ENCODE data around the gene GJA5.

The GJA5 gene

DNA sequence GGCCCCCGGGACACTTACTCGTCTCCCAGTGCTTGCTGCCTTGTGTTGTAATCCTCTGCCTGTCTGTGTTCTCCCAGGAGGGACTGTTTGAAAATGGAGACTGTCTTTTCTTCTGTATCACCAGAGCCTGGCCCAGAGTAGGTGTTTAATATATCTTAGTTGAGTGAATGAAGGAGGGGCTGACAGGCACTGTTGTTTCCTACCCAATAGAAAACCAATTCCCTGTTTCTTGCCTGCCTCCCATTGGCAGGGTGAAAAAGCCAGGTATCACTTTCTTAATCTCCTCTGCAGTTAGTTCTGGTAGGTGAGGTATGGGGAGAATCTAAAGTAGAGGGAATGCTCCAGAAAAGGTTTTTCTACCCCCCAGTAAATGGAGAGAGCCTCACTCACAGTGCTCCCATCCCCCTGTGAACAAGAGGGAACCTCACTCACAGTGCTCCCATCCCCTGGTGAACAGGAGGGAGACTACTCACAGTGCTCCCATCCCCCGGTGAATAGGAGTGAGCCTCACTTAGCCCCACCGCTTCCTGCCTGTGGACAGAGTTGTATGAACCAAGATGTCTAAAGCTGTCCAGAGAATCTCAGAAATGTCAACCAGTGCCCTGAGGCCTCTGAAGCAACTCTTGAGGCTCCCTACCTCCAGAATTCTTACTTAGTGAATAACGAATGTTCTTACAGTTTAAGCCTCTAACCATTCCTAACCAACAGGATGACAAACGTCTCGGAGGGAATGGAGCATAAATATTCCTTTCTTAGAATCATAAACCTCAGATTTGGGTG lies at the start of gene GJA5:
Gene GJA5, minus strand, starts transcription at position 122 of the 780 bp plus-strand sequence. CDS start 1,364 bp downstream, outside the sequence.
- no peak for DNase-seq

DNA sequence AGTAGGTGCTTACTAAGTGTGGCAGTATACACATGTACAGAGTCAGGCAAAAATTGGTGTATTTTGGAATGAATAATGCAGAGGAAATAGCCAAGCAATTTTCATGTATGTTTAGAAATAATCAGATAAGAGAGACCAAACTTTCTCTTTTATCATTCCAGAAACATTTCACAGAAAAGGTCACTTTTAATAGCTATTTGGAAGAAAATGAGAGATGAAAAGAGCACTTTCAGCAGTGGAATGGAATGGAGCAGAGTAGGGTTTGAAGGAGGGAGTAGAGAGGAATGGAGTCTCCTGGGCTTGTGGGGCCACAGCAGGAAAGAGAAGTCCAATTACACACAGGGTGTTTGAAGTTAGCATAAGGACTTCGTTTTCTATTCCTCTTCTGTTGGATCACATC lies 48.8 kb upstream of the GJA5 start:
- no peak for DNase-seq

DNA sequence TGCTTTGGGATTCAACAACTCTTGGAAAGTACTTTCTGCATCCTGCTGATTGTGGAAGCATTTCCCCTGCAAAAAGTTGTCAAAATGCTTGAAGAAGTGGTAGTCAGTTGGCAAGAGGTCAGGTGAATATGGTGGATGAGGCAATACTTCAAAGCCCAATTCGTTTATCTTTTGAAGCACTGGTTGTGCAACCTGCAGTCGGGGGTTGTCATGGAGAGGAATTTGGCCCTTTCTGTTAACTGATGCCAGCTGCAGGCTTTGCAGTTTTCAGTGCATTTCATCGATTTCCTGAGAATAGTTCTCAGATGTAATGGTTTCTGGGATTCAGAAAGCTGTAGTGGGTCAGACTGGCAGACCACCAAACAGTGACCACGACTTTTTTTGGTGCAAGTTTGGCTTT lies 47.6 kb upstream of the GJA5 start:
- DNase-seq = no peak

DNA sequence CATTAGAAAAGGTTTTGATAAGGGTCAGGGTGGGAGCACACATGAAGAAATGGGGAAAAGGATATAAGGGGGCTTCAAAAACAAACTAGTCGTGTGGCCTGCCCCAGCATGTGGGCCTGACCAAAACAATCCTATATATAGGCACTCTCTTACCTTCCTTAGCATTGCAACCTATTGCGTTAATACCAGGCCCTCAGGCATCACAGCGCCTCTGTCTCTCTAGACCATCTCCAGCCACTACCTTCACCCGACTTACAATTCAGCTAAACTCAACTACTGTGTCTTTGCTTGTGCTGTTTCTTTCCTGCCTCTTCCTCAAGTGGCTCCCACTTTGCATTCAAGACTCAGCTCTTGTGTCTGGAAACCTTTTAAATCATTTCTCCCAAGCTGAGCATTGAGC lies 47.0 kb upstream of the GJA5 start:
- no peak for DNase-seq

DNA sequence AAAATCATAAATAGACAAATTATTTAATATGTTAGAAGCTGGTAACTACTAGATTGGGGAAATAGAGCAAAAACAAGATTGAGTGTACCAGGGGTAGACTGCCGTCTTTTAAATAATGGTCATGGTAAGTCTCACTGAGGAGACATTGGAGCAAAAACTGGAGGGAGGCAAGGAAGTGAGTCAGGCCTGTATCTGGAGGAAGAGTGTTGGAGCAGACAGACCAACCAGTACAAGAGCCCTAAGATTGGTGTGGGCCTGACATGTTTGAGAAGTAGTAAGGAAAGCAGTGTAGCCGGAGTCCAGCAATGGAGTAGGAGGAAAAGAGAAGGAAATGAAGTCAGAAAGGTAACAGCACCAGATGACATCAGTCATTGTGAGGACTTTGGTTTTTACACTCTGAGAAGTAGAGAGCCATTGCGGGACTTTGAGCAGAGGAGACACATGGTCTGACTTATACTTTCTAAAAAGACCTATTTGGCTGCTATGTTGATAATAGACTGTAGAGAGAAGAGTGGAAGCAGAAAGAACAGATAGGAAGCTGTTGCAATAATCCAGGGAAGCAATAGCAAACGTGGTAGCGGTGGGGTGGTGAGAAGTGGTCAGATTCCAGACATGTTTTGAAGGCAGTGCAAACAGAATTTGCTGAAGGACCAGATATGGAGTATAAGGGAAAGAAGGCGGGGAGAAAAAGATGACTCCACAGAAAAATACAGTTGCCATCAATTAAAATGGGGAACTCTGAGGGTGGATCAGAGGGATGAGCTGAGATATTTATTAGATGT lies 44.7 kb upstream of the GJA5 start:
- no peak for DNase-seq

DNA sequence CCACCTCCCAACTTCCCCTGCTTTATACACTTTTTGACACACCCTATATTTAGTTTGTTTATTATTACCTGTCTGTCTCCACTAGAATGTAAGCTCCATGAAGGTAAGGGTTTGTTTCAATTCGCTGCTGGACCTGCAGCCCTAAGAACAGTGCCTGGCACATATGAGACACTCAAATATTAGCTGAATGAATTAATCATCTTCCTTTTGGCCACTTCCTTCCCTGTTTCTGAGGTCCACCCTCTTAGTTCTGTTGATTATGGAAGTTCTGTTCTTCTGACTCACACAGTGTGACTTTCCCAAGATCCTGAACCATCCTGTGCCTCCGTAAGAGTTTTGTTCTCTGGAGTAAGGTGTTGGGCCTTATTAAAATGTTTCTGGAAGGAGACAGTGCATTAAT lies 40.4 kb upstream of the GJA5 start:
- DNase-seq = no peak

DNA sequence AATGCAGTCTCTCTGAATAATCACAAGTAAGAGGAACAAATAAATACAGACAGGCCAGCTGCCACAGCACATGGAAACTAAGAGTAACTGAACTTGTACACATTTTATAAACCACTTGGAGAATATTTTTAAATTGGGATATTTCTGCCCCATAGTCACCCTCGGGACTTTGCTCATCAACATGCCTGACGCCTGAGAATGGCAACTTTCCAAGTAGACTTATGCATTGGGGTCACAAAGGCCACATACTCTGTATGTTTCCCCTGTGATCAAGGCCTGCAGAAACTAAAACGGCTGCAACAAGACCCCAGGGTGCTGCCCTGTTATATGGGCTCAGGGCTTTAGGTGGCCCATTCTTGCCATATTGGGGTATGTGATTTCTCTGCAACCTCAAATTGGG lies 38.3 kb upstream of the GJA5 start:
- no peak for DNase-seq

DNA sequence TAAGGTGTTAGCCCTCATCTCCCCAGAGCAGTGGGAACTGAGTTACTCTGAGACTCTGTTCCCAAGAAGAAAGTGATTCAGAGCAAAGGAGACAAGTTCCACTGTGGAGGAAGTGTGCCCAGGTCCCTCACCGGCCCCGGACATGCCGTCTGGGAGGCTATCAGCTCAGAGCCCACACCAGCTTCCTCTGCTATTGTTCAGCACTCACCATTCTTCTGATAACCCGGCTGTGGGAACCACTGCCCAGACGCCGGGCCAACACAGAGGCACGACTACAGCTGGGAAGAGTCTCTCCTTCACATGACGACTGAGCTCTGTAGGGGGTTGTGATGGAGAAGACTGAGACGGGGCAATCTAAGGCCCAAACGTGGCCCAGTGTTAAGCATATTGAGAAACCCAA lies 34.2 kb upstream of the GJA5 start:
- no peak for DNase-seq

DNA sequence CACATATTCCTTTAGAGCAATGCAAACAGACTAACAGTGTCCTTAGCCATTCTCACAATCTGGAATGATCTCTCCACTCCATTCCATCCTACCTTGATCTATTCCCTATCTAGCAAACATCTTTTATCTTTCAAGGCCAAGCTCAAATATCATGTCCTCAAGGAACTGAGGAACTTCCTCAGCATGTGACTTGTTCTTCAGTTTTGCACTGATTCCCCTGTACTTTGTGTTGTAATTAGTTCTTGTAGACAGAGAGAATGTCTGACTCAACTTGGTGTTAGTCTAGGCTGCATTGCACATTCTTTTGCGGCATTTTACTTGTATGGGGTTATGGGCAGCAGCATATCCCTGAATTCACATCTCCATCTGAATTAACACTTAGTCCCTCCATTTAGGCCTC lies 31.5 kb upstream of the GJA5 start:
- DNase-seq = no peak

DNA sequence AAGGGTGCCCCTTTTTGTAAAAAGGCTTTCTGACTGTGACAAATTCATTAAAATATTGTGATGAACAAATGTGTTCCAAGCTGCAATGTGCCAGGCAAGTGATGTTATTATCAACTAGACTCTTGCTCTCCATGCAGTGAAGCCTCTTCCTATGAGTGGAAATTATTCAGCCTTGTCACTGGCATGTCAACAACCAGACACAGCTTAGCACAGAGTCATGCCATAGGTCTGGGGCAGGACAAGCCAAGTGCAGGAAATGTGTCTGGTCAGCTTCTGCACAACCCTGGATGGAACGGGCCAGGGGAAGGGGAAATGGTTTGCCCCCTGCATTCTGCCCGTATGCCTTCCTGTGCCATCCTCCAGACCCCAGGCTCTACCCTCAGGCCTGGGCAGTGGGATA lies 27.4 kb upstream of the GJA5 start:
- DNase-seq = no peak

DNA sequence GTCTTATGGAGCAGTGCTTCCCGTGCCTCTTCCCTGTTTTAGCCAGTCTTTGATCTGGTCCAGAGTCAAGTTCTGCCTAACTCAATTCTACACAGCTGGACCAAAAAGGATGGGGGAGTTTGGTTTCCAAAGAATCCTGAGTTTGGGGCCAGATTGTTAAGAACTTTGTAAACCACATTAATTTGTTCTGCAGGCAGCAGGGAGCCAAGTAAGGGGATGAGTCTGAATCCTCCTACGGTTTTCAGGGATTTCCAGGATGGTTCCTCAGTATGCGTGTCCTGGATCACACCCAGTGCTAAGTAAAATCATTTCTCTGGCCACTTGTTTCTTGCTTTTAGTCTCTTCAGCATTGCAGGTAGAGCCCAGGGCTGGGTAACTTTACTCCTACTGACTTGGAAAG lies 26.1 kb upstream of the GJA5 start:
- DNase-seq = no peak

DNA sequence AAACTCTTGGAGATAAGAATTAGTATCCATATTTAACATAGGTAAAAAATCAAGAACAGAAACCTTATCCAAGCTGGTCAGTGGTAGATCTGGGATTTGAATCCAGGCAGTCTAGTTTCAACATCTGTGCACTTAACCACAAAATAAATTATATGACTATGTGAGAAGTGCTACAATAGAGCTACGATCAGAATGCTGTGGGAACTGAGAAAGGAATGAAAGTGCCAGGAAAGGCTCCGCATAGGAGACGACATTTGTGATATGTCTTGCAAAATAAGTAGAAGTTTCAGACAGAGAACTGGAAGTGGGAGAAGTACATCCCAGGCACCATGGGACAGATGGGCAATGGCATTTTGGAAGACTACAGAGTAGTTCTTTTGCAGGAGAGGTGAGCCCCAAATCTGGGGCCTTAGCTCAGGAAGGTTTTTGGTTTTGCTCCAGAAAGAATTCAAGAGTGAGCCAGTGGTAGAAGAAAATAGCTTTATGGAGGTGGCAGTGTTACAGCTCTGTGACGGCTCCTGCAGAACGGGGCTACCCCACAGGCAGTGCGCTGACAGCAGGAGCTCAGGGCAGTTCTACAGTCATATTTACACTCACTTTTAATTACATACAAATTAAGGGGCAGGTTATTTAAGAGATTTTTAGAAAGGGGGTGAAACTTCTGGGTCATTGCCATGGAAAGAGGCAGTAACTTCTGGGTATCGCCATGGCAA lies 25.5 kb upstream of the GJA5 start:
- DNase-seq = no peak

DNA sequence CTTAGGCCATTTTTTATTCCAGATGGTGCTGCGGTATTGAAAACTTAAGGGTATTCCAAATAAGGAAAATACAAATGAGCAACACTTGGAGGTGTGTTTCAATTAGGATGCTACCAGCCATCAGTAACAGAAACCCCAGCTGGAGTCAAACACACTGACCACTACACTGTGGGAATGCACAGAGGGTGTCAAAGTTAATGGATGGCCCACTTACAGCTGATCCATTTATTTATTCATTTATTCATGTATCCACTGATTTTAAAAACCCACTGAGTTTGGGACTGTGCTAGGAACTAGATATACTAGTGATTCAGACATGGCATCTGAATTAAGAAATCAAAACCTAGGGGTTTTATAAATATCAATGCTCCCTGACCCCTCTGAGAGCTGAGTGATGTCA lies 24.5 kb upstream of the GJA5 start:
- DNase-seq = no peak

DNA sequence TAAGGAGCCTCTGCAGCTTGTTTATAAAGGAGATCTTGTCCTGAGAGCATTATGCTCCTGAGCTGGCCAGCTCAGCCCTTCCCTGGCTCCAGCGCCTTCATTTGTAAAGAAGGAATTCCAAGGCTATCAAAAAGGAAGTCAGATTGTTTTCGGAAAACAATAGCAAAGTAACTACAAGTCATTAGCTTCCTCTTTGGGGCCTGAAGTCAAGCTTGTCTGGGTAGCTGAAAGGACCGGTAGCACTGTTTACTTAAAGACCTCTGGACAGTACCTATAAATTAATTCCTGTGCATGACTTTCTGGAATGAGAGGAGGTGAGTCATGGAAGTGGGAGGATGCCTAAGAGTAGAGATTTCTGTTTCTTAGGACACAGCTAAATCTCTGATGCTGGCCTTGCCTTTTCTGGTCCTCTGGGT lies 20.7 kb upstream of the GJA5 start:
- no peak for DNase-seq

DNA sequence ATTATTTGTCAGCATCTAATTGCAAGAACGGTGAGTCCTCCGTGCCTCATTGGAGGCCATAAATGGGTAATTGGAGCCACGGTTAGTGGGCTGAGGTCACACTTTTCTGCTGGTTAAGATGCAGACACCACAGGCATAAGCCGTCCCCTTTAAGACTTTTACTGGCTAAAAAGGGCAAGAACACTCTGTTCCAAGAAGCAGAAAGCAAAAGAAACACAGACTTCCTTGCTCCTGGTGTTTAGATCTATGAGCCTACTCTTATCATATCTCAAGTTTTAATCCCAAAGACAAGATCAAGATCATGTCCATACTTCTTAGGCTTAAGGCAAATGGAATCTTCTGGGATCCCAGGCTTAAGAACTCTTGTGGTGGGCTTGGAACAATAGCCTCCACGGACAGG lies 17.3 kb upstream of the GJA5 start:
- no peak for DNase-seq

DNA sequence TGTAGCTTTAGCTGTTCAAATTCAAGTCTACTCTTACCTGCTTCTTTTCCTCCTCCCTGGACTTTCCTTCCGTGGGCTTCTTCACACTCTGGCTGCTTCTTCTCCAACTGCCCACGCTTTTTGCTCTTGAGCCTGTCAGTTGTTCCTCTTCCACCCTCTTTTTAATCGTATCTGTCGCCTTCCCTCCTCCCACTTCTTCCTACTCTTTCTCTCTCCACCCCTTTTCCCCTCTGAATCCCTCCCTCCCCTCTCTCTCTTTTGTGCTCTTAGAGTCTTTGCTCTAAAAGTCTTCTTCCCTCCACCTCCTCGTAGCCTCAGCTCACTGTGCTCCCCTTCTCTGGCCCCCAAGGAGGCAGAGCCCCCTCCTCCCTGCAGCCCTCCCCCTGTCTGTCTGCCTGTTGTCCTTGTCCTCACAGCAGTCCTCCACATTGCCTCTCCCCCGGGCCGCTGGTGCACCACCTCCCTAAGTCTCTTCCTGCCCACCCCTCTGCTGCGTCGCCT lies 12.9 kb upstream of the GJA5 start:
- DNase-seq = no peak

DNA sequence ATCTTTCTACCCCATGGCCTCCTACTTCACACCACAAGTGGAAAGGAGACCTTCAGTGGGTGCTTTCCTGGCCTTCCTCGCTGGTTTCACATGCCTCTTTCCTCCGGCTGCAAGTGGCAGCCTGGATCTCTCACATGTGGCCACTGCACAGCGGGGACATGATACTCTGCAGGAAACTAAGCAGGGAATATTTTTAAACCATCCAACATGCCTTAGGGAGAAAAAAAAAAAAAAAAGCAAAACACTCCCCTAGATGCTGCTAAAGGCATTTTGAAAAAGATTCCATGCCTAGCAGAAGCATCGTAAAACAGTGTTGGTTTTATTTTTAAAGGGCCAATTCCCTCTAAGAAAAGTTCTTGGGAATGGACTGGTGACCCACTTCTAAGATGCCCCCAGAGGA lies 12.2 kb upstream of the GJA5 start:
- DNase-seq = no peak

DNA sequence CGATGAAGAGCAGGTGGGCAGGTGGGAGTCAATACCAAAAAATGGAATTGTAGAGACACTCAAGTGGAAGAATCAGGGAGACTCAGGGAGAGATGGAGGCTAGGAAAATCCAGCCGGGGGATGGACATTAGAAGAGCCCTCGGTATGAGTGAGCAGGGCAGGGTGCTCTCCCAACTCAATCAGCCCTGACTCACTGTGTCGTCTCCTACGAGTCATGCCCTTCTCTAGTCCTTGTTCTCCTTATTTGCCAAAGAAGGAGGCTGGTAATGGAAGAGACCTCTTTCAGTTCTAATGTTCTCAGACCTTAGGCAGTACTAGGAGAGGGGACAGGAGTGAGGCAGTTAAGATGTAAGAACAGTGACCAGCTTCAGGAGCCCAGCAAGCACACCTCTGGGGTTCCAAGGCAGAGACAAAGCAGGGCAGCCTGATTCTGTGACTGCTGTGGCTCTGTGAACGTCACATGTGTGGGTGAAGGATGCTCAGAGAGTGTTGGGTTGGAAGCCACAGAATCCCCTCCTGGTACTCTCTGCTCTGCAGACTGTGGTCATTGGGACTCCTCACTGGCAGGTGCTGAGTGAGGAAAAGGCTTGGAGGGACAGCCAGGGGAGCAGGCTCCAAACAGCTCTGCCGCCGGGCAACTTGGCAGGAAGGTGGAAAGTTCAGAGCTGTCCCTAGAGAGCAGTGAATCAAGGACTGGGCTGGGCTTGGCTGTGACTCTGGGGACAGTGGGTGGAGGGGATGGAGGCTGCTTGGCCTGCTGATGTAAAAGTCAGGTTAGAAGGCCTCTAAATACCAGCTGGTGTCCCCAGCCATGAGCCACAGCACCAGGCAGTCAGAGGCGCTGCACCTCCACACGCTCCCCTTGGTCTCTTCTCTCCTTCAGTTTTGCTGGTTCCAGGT lies 11.1 kb upstream of the GJA5 start:
- no peak for DNase-seq

DNA sequence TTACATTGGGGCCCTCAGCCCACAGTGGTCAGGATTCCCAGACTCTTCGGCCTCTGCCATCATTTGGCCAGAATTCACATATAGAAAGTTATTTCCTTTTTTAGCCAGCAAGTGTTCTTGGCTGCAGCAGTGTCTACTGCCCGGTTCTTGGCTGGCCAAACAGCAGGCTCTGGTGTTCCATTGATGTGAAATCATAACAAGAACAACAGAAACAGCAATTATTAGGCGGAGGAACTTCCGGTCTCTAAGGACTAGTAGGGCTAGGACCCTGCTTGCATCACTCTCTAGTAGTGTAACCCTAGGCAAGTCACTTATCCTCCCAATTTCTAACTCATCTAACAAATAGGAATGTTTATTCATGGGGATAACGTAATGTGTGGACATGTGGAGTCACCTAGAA lies 8.7 kb upstream of the GJA5 start:
- no peak for DNase-seq

DNA sequence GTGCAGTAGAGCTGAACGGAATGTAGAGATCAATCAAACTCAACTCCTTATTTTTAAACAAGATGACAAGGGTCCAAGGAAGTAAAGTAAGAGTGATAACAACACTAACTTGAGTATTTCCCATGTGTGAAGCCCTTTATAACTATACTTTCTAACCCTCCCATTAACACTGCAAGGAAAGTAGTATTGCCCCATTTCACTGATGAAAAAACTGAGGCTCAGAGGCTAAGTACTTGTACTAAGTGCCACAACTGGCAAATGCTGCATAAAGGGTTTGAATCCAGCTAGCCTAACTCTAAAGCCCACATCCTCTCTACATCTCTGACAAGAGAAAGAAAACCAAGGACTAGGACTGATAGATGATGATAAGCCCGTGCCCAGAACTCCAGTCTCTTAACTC lies 8.2 kb upstream of the GJA5 start:
- no peak for DNase-seq

DNA sequence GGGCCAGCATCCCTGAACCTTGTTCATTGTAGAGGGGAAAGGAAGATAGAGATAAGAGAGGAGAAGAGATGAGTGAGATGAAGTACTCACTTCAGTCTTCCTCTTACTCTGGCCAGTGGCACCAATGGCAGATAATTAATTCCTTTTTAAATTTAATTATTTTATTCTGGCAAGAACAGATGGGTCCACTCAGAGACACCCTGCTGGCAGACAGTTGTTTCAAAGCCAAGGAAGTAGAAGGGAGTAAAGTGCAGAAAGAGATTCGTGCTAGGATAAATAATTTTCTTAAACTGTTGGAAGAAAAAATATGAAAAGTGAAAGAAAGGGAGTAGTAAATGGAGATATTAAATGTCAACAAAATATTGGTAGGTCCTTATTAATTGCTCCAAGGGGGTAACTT lies 7.7 kb upstream of the GJA5 start:
- DNase-seq = no peak

DNA sequence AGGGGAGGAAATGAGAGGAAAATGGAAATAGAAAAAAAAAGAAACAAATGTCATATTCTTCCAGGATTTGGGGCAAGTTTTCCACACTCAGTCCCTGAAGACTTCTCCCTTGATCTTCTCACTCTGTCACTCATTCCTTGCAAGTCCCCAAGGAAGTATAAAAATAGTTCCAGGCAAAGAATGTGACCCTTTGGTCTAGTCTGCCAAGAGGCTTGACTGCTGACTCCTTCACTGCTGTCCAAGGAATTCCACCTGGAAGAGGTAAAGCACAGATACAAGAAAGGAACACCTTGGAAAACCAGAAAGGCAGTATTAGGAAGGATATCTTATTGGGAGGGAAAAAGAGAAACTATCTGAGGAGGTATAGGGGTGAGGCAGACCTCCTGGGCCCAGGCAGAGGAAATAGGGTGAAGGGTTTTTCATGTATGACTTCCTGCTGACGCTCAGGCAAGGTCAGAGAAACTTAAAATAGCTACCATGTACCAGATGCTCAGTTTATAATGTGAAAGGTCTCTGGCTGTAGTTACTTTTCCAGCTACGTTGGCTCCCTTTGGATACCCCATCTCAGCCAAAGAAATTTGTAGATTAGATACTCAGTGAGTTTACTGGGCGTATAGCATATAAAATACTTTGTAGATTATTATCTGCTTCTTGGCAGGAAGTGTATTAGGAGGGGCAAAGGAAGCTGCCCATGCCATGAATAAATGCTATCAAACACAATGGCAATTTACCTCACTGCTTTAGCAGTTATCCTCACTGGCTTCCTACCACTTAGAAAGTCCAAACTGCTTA lies 2.0 kb upstream of the GJA5 start:
- DNase-seq = no peak

Data from NCI-H1105 (cell line).